Duodenal mucosa (tissue), 2 donors: Measurements from ENCODE around the gene PEAK1.

Source experiments
- H3K27ac ChIP-seq: one replicate; pipeline ENCODE4 v1.7.0; 2013; ENCODE audit warnings: low read depth, low read length
- H3K27me3 ChIP-seq, 2 donors: one replicate each; pipeline ENCODE4 v1.7.0; 2013; ENCODE audit warnings: low read length in 2 of 2, control low read depth in 1 of 2; ENCODE audit not compliant: insufficient read depth in 2 of 2, control insufficient read depth in 1 of 2
- H3K36me3 ChIP-seq, 2 donors: one replicate each; pipeline ENCODE4 v1.7.0; 2013; ENCODE audit warnings: low read length in 2 of 2, control low read depth in 1 of 2; ENCODE audit not compliant: insufficient read depth in 2 of 2, control insufficient read depth in 1 of 2
- H3K4me1 ChIP-seq, 2 donors: one replicate each; pipeline ENCODE4 v1.7.0; 2013; ENCODE audit warnings: low read length in 2 of 2, control low read depth in 1 of 2; ENCODE audit not compliant: insufficient read depth in 2 of 2, control insufficient read depth in 1 of 2
- H3K4me3 ChIP-seq, 2 donors: one replicate each; pipeline ENCODE4 v1.7.0; 2013; ENCODE audit warnings: low read length in 2 of 2, low read depth in 1 of 2
- H3K9ac ChIP-seq, 2 donors: one replicate each; pipeline ENCODE4 v1.7.0; 2013; ENCODE audit warnings: low read length in 2 of 2, low read depth in 1 of 2
- H3K9me3 ChIP-seq, 2 donors: one replicate each; pipeline ENCODE4 v1.7.0; 2013; ENCODE audit warnings: low read length in 2 of 2, control low read depth in 1 of 2; ENCODE audit not compliant: control insufficient read depth in 1 of 2

PEAK1 gene

DNA sequence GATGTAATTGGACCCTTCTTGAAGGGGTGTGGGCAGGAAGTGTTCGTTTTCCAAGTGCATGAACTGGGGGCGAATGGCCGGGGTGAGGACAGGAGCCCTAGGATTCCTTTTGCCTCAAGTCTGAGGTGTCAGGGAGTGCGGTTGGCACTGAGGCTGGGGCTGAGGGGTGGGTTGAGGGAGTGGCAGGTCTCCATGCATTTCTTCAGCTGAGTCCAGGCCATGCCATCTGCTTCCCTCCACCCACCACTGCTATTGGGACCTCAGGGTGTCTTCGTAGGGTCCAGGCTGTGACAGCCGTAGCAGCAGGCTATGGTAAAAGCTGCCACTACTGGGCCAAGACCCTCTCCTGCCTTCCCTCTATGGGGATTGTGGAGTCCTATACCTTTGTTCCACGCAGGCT is 323.4 kb downstream of the PEAK1 start:
- no peaks in the 10 kb centered on the region for H3K4me1 ChIP-seq
- H3K9ac ChIP-seq: no peak overlapping the region
- no peaks in the 10 kb centered on the region for H3K36me3 ChIP-seq
- no peaks in the 10 kb centered on the region for H3K9me3 ChIP-seq
- no peak overlapping the region for H3K4me3 ChIP-seq
- H3K27me3 ChIP-seq: no peaks in the 10 kb centered on the region
- no peak overlapping the region for H3K27ac ChIP-seq

DNA sequence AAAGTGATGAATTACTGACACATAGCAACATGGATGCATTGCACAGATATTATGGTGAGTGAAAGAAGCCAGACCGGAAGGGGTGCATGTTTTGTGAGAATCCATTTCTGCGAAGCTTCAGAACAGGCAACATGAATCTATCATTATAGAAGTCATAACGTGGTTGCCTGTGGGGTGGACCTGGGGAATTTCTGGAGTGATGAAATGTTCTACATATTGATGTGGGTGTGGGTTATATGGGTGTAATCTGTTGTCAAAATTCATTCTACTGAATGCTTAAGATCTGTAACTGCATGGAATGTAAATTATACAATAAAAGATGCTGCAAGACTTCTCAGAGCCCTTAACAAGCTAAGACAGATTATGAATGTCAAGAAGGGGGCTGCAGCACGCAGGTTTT is 323.8 kb downstream of the PEAK1 start:
- Histone ChIP-seq H3K4me1 (no peaks in the 10 kb centered on the region), H3K27me3 (no peaks in the 10 kb centered on the region), H3K27ac (no peak overlapping the region), H3K9ac (no peak overlapping the region), H3K36me3 (no peaks in the 10 kb centered on the region), H3K4me3 (no peak overlapping the region), H3K9me3 (no peaks in the 10 kb centered on the region)

DNA sequence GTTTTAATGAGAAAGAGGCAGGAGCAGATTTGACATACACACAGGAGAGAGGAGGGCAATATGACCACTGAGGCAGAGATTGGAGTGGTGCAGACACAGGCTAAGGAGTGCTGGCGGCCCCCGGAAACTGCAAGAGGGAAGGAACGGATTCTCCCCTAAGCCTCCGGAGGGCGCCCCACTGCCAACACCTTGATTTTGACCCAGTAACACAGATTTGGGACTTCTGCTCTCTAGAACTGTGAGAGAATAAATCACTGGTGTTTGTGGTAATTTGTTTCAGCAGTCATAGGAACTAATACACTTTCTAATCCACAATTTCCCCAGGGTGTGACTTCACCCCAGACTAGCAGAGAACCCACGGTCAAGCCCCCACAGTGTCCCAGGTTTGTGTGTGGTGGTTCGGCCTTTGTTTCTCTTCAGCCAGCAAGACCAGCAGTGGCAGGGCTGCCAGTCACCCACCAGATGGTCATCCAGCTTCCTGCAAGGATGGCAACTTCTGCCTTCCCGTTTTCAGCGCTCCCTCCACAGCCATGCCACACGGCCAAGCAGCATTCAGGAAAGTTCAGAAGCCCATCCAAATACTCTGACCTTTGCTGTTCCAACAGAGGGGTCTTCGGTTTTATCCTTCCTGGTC is 325.4 kb downstream of the PEAK1 start:
- Histone ChIP-seq H3K27me3 (no peaks in the 10 kb centered on the region), H3K4me3 (no peak overlapping the region), H3K36me3 (no peaks in the 10 kb centered on the region), H3K9ac (no peak overlapping the region), H3K4me1 (no peaks in the 10 kb centered on the region), H3K9me3 (no peaks in the 10 kb centered on the region), H3K27ac (no peak overlapping the region)

DNA sequence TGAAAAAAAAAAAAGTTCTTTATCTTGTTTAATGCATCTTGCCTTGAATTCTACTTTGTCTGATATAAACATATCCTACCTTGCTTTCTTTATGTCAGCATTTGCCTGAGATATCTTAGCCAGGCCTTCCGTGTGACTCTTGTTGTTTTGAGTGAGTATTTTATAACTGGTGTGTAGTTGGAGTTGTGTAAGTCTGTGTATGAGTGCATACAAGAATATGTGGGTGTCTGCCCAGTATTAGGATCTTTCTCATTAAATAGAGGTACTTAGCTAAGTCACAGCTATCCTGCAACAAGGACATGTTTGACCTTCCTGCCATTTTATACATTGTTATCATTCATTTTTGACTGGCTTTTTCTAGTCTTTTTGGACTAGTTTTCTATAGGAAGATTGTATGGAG is 326.5 kb downstream of the PEAK1 start:
- Histone ChIP-seq H3K9me3 (no peaks in the 10 kb centered on the region), H3K4me1 (no peaks in the 10 kb centered on the region), H3K27ac (no peak overlapping the region), H3K9ac (no peak overlapping the region), H3K36me3 (no peaks in the 10 kb centered on the region), H3K4me3 (no peak overlapping the region), H3K27me3 (no peaks in the 10 kb centered on the region)

DNA sequence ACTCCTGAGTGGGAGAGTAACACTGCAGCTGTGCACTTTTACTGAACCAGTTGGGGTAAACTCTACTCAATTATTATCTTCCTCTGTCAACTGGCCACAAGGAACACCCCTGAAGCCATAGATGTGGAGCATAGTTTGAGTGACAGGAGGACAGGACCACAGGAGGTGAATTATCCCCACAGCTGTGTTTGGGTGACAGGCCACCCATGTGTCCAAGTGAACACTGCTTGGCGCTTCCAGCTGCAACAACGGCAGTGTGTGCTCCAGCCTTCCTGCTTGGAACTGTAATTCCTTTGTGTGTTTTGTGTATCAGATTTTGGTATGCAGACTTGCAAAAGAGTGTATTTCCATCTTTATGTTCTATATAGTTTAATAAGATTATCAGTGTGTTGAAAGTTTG is 328.8 kb downstream of the PEAK1 start:
- H3K9me3 ChIP-seq: no peaks in the 10 kb centered on the region
- no peak overlapping the region for H3K4me3 ChIP-seq
- no peak overlapping the region for H3K9ac ChIP-seq
- no peaks in the 10 kb centered on the region for H3K4me1 ChIP-seq
- no peaks in the 10 kb centered on the region for H3K27me3 ChIP-seq
- H3K36me3 ChIP-seq: no peaks in the 10 kb centered on the region
- no peak overlapping the region for H3K27ac ChIP-seq

DNA sequence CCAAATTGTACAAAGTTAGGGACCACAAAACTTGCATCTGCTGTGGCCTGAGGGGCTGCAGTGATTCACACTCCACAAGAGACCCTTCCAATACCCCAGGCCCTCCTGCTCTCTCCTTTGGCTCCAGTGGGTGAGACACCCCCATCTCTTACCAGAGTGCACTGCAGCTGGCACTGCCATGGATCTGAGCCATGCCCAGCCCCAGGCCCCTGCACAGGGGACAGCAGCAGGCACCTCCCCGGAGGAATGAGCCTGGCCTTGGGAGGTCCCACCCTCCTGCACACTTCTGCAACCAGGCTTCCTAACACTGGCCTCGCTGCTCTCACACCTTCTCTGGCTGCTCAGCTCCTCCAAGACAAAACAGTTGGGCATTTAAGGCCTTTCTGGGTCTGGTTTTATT is 332.7 kb downstream of the PEAK1 start:
- no peak overlapping the region for H3K27ac ChIP-seq
- H3K36me3 ChIP-seq: no peaks in the 10 kb centered on the region
- H3K9me3 ChIP-seq: no peaks in the 10 kb centered on the region
- H3K4me3 ChIP-seq: no peak overlapping the region
- no peak overlapping the region for H3K9ac ChIP-seq
- H3K27me3 ChIP-seq: no peaks in the 10 kb centered on the region
- H3K4me1 ChIP-seq: no peaks in the 10 kb centered on the region

DNA sequence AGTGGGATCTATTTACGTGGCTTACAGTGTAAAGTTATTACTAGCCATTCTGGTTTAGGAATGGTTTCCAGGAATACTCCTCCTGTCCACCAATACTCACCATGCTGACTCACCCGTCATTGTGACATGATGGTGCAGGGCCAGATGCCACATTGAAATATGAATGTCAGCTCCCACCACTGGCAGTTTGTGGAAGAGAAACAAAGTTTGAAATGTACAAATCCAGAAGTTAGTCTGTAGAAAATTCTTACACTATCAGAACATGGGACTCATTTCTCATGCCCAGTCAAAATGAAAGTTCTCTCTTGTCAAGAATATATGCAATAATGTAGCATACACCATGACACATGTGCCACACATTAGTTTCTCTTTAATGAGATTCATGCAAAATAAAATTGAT is 334.6 kb downstream of the PEAK1 start:
- H3K36me3 ChIP-seq: no peaks in the 10 kb centered on the region
- H3K27me3 ChIP-seq: no peaks in the 10 kb centered on the region
- H3K9ac ChIP-seq: no peak overlapping the region
- H3K27ac ChIP-seq: no peak overlapping the region
- H3K9me3 ChIP-seq: no peaks in the 10 kb centered on the region
- no peaks in the 10 kb centered on the region for H3K4me1 ChIP-seq
- H3K4me3 ChIP-seq: no peak overlapping the region

DNA sequence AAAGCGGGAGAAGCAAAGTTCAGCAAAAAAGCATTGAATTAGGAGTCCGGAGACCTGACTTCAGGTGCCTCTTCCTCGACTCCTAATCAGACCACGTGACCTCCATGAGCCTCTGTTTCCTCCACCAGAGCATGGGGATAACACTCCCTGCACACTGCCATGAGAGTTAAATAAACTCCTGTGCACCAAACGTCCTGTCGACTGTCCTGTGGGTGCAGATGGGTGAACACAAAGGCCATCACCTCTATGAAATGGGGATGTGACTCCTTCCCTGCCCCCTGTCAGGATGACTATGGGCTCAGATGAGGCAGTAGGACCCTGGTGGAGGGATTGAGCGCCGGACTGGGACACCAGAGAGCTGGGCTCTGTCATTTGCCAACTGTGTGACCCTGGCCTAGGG is 335.5 kb downstream of the PEAK1 start:
- H3K27ac ChIP-seq: no peak overlapping the region

DNA sequence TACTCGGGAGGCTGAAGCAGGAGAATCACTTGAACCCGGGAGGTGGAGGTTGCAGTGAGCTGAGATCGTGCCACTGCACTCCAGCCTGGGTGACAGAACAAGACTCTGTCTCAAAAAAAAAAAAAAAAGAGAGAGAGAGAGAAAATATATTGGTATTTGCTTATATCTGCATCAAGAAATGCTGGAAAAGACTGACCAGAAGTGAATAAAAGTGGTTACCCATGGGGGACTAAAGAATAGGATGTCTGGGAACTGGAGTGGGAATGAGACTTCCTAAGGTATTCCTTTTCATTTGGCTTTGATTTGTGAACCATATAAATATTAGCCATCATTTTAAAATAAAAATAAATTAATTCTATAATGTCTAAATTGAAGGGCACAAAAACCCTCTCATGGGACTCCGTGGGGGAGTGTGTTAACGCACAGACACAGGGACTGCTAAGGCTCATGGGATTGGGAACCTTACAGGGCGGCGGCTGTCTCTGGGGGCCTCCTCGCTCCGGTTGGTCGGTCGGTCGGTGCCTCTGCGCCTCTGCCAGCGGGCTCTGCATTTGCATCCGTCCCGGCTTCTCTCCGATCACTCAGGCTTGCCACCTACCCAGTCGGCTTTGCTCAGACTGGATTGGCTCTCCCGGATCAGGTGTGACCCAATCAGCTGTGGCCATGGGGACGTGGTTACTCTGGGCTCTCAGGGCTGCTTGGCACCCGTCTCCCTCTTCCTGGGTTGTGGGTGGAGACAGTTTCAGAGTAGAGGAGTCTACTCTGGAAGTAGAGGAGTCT is 336.3 kb downstream of the PEAK1 start:
- no peaks in the 10 kb centered on the region for H3K9me3 ChIP-seq
- H3K36me3 ChIP-seq: no peaks in the 10 kb centered on the region
- H3K4me3 ChIP-seq: peak overlapping the region; percentile 59 to 61
- no peaks in the 10 kb centered on the region for H3K27me3 ChIP-seq
- H3K4me1 ChIP-seq: no peaks in the 10 kb centered on the region
- H3K9ac ChIP-seq: peak overlapping the region in 1 of 2 donors; percentile 32
- no peak overlapping the region for H3K27ac ChIP-seq

More for the DNA sequence above, 335.5 kb downstream of the PEAK1 start:
- Histone ChIP-seq H3K36me3 (no peaks in the 10 kb centered on the region), H3K4me1 (no peaks in the 10 kb centered on the region), H3K9me3 (no peaks in the 10 kb centered on the region), H3K4me3 (peak overlapping the region in 1 of 2 donors; percentile 59), H3K27me3 (no peaks in the 10 kb centered on the region), H3K9ac (no peak overlapping the region)

DNA sequence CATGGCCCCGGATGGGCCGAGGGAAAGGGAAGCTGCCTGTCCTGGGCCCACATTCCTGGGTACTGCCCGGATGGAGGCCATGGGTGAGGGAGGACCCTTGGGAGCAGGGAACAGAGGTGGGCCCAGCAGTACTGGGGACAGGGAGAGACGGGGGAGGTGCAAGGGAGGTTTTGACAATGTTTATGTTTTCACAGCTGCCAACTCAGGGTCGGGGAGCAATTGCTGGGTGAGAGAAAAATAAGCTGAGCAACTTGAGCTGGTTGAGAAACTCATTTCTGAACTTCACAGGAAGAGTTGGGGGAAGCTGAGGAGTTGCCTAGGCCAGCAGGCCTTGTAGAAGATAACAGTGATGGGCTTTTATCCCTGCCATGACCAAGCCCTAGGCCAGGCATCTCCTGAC is 337.9 kb downstream of the PEAK1 start:
- Histone ChIP-seq H3K4me3 (no peak overlapping the region), H3K27ac (no peak overlapping the region), H3K36me3 (no peaks in the 10 kb centered on the region), H3K27me3 (no peaks in the 10 kb centered on the region), H3K4me1 (no peaks in the 10 kb centered on the region), H3K9ac (no peak overlapping the region), H3K9me3 (no peaks in the 10 kb centered on the region)
